ENCODE measurements around the gene DDX10. TPM values are rescaled to one million over a fixed set of nuclear protein-coding genes. Genes with fewer than 3 reads are reported as not detected.

The DDX10 gene
- total RNA-seq, 1 donor from 2014 or later: 38.5 TPM

DNA sequence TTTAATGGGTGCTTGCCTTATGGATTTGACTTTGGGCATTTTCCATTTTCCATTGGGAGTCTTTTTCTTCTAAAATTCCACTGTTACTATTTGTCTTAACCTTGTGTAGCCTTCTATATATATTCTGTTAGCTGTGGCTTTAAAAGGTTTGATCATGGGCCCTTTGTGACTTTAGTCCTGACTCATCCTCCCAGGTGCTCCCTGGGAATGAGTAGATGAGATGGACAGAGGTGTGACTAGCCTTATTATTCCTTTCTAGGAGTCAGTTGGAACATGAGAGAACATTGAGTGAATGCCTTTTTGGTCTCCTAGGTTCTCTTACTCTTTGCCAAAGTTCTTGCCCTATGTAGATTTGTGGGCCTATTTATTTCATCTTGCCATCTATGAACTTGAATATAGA, 39.0 kb downstream of the DDX10 start:
- peaks cover under 1% of the 10 kb centered on the region for H3K4me1 Mint-ChIP-seq
- no peaks in the 10 kb centered on the region for H3K27me3 Mint-ChIP-seq (ENCODE audit: low read depth)
- H3K9me3 Mint-ChIP-seq: peaks cover 13% of the 10 kb centered on the region
- H3K36me3 Mint-ChIP-seq: peaks cover 48% of the 10 kb centered on the region
- H3K4me3 Mint-ChIP-seq: no peak overlapping the region
- TF ChIP-seq, protein P1, sequence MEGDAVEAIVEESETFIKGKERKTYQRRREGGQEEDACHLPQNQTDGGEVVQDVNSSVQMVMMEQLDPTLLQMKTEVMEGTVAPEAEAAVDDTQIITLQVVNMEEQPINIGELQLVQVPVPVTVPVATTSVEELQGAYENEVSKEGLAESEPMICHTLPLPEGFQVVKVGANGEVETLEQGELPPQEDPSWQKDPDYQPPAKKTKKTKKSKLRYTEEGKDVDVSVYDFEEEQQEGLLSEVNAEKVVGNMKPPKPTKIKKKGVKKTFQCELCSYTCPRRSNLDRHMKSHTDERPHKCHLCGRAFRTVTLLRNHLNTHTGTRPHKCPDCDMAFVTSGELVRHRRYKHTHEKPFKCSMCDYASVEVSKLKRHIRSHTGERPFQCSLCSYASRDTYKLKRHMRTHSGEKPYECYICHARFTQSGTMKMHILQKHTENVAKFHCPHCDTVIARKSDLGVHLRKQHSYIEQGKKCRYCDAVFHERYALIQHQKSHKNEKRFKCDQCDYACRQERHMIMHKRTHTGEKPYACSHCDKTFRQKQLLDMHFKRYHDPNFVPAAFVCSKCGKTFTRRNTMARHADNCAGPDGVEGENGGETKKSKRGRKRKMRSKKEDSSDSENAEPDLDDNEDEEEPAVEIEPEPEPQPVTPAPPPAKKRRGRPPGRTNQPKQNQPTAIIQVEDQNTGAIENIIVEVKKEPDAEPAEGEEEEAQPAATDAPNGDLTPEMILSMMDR (IDR thresholded peaks at IDR 0.05; ENCODE audit: unreplicated experiment): no peak
- H3K27ac Mint-ChIP-seq: no peak overlapping the region
- no peak for DNase-seq (ENCODE audit: low spot score in 2 of 2, unreplicated experiment in 2 of 2)

DNA sequence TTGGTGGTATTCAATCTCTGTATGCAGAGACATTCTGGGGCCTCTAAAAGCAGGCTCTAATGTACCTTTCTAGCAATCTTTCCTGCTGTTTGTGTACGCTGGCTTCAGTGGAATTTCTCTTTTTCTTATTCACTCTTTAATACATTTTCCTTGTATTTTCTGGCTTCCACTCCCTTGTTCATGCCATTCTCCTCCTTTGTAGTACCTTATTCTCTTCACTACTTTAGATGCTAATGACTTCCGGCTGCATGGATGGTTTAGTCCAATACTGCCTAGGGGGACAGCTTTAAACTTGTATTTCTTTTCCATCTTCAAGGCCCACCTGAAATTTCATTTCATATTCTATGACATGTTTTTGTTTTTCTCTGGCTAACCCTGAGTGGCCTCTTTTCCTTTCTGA, 40.2 kb downstream of the DDX10 start:
- TF ChIP-seq, protein P1 (IDR thresholded peaks at IDR 0.05; ENCODE audit: unreplicated experiment): no peak
- no peaks in the 10 kb centered on the region for H3K4me1 Mint-ChIP-seq
- H3K36me3 Mint-ChIP-seq: peaks cover 57% of the 10 kb centered on the region
- no peaks in the 10 kb centered on the region for H3K27me3 Mint-ChIP-seq (ENCODE audit: low read depth)
- no peak for DNase-seq (ENCODE audit: low spot score in 2 of 2, unreplicated experiment in 2 of 2)
- H3K4me3 Mint-ChIP-seq: no peak overlapping the region
- H3K27ac Mint-ChIP-seq: no peak overlapping the region
- H3K9me3 Mint-ChIP-seq: peaks cover 23% of the 10 kb centered on the region

DNA sequence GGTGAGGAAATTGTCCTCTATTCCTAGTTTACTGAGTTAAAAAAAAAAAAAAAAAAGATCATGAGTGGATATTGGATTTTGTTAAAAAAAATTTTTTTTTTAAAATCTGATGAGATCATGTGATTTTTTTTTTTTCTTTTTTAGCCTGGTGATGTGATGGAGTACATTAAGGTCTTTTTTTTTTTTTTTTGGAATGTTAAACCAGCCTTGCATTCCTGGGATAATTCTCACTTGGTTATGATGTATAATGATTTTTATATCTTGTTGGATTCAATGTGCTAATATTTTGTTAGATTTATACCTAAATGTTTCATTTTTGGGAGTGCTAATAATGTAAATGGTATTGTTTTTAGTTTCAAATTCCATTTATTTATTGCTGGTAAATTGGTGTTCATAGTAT, 43.3 kb downstream of the DDX10 start:
- no peak overlapping the region for H3K27ac Mint-ChIP-seq
- no peak overlapping the region for H3K4me3 Mint-ChIP-seq
- no peak for DNase-seq (ENCODE audit: low spot score in 2 of 2, unreplicated experiment in 2 of 2)
- H3K4me1 Mint-ChIP-seq: no peaks in the 10 kb centered on the region
- H3K36me3 Mint-ChIP-seq: peaks cover 79% of the 10 kb centered on the region
- peaks cover 42% of the 10 kb centered on the region for H3K9me3 Mint-ChIP-seq
- H3K27me3 Mint-ChIP-seq (ENCODE audit: low read depth): no peaks in the 10 kb centered on the region
- TF ChIP-seq, protein P1 (IDR thresholded peaks at IDR 0.05; ENCODE audit: unreplicated experiment): no peak

DNA sequence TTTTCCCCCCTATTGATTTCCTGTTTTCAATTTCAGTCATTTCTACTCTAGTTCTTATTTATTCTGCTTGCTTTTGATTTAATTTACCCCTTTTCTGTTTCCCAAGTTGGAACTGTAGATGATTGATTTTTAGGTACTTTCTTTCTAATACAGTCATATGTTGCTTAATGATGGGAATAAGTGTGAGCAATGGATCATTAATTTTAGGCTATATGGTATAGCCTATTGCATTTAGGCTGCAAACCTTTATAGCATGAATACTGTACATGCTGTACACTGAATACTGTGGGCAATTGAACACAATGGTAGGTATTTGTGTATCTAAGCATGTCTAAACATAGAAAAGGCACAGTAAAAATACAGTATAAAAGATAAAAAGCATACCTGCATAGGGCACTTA, 44.9 kb downstream of the DDX10 start:
- Mint-ChIP-seq H3K27ac (no peak overlapping the region), H3K4me3 (no peak overlapping the region), H3K9me3 (peaks cover 51% of the 10 kb centered on the region), H3K36me3 (peaks cover 81% of the 10 kb centered on the region), H3K4me1 (no peaks in the 10 kb centered on the region), H3K27me3 (ENCODE audit: low read depth) (no peaks in the 10 kb centered on the region)
- DNase-seq (ENCODE audit: low spot score in 2 of 2, unreplicated experiment in 2 of 2): no peak
- TF ChIP-seq, protein P1 (IDR thresholded peaks at IDR 0.05; ENCODE audit: unreplicated experiment): no peak

DNA sequence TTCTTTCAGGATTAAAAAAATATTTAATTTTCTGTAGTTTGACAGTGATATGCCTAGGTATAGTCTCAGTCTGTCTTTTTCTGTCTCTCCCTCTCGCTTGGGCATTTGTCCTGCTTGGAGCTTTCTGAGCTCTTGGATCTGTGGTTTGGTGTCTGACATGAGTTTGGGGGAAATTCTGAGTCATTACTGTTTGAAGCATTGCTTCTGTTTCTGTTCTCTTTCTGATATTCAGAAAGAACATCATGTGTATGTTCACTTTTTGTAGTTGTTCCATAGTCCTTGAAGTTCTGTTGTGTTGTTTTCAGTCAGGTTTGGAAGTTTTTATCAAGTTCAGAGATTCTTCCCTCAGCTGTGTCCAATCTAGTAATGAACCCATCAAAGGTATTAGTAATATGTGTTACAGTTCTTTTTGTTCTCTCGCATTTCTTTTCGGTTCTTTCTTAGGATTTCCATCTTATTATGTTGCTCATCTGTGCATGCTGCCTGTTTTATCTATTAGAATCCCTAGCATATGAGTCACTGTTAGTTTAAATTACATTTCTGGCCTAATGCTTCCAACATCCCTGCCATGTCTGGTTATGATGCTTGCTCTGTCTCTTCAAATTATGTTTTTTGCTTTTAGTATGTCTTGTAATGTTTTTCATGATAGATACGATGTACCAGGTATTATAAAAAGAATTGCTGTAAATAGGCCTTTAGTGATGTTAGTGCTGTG, 48.4 kb downstream of the DDX10 start:
- Mint-ChIP-seq H3K9me3 (peaks cover 45% of the 10 kb centered on the region), H3K27me3 (ENCODE audit: low read depth) (no peaks in the 10 kb centered on the region), H3K36me3 (peaks cover 72% of the 10 kb centered on the region), H3K4me3 (no peak overlapping the region), H3K27ac (no peak overlapping the region), H3K4me1 (no peaks in the 10 kb centered on the region)
- no peak for DNase-seq (ENCODE audit: low spot score in 2 of 2, unreplicated experiment in 2 of 2)
- TF ChIP-seq, protein P1 (IDR thresholded peaks at IDR 0.05; ENCODE audit: unreplicated experiment): no peak
